Measurements from ENCODE around the gene GP9.

GRCh38 chr3:129039271-129040038 is 21.1 kb upstream of the GP9 start:
- TF ChIP-seq, protein P1, sequence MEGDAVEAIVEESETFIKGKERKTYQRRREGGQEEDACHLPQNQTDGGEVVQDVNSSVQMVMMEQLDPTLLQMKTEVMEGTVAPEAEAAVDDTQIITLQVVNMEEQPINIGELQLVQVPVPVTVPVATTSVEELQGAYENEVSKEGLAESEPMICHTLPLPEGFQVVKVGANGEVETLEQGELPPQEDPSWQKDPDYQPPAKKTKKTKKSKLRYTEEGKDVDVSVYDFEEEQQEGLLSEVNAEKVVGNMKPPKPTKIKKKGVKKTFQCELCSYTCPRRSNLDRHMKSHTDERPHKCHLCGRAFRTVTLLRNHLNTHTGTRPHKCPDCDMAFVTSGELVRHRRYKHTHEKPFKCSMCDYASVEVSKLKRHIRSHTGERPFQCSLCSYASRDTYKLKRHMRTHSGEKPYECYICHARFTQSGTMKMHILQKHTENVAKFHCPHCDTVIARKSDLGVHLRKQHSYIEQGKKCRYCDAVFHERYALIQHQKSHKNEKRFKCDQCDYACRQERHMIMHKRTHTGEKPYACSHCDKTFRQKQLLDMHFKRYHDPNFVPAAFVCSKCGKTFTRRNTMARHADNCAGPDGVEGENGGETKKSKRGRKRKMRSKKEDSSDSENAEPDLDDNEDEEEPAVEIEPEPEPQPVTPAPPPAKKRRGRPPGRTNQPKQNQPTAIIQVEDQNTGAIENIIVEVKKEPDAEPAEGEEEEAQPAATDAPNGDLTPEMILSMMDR (conservative IDR thresholded peaks at IDR 0.05), result no peak
- TF ChIP-seq EZH2 (IDR thresholded peaks at IDR 0.05; ENCODE audit: low read depth), result no peak
